Chondrocyte (in vitro differentiated cells): Measurements from ENCODE around the gene PTPRZ1. TPM values are rescaled to one million over a fixed set of nuclear protein-coding genes. Genes with fewer than 3 reads are reported as not detected.

Experiments used
- DNase-seq: peaks from one replicate; pipeline ENCODE4 v3.0.0; 2021; ENCODE audit warnings: mixed read lengths, low spot score
- H3K27ac Mint-ChIP-seq: one replicate; pipeline ENCODE4 v1.8.0; 2021; ENCODE audit warnings: mild to moderate bottlenecking, moderate library complexity, mixed read lengths; ENCODE audit not compliant: unreplicated experiment
- H3K27me3 Mint-ChIP-seq: 2 replicates; pipeline ENCODE4 v1.8.0; 2021; ENCODE audit warnings: low read depth, mixed read lengths
- H3K36me3 Mint-ChIP-seq: 2 replicates; pipeline ENCODE4 v1.8.0; 2021; ENCODE audit warnings: low read depth, mixed read lengths
- H3K4me1 Mint-ChIP-seq: 2 replicates; pipeline ENCODE4 v1.8.0; 2021; ENCODE audit warnings: low read depth, mild to moderate bottlenecking, mixed read lengths
- H3K4me3 Mint-ChIP-seq: one replicate; pipeline ENCODE4 v1.8.0; 2021; ENCODE audit warnings: mild to moderate bottlenecking, moderate library complexity, mixed read lengths; ENCODE audit not compliant: unreplicated experiment
- H3K9me3 Mint-ChIP-seq: 2 replicates; pipeline ENCODE4 v1.8.0; 2021; ENCODE audit warnings: low read depth, mixed read lengths
- total RNA-seq: library from RNA; stranded (reverse); gene quantifications from 3 replicates; pipeline ENCODE4 v1.2.1, GENCODE V29; 2021
- TF ChIP-seq, protein P1 (sequence below): fragments of 200-600 bp; sonication (generic); IDR thresholded peaks from 2 replicates; pipeline ENCODE4 v1.5.0; 2021; ENCODE audit warnings: antibody characterized with exemption, mild to moderate bottlenecking, moderate library complexity

The PTPRZ1 gene
- total RNA-seq, 1 donor from 2014 or later: 2.0 TPM

DNA sequence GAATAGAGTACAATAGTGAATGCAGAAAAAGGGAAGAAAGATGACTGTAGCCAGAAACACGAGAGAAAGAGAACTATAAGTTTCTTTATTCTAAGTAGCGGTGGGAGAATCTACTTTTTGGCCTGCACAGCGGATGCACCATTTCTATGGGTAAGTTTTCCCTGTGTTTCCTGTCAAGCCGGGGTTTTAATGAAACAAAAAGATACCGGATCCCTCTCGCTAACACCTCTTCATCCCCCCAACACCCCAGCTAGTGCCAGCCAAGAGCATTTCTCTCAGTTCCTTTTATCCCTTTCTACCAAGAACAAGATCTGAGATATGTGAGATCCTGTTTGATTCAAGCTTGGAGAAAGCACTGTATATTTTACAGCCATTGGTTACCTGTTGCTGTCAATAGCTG lies 14.7 kb downstream of the PTPRZ1 start:
- H3K36me3 Mint-ChIP-seq: no peaks in the 10 kb centered on the region
- peaks cover 13% of the 10 kb centered on the region for H3K27me3 Mint-ChIP-seq
- no peak for DNase-seq
- no peak overlapping the region for H3K27ac Mint-ChIP-seq
- TF ChIP-seq, protein P1, sequence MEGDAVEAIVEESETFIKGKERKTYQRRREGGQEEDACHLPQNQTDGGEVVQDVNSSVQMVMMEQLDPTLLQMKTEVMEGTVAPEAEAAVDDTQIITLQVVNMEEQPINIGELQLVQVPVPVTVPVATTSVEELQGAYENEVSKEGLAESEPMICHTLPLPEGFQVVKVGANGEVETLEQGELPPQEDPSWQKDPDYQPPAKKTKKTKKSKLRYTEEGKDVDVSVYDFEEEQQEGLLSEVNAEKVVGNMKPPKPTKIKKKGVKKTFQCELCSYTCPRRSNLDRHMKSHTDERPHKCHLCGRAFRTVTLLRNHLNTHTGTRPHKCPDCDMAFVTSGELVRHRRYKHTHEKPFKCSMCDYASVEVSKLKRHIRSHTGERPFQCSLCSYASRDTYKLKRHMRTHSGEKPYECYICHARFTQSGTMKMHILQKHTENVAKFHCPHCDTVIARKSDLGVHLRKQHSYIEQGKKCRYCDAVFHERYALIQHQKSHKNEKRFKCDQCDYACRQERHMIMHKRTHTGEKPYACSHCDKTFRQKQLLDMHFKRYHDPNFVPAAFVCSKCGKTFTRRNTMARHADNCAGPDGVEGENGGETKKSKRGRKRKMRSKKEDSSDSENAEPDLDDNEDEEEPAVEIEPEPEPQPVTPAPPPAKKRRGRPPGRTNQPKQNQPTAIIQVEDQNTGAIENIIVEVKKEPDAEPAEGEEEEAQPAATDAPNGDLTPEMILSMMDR: no peak
- no peak overlapping the region for H3K4me3 Mint-ChIP-seq
- no peaks in the 10 kb centered on the region for H3K9me3 Mint-ChIP-seq
- no peaks in the 10 kb centered on the region for H3K4me1 Mint-ChIP-seq

DNA sequence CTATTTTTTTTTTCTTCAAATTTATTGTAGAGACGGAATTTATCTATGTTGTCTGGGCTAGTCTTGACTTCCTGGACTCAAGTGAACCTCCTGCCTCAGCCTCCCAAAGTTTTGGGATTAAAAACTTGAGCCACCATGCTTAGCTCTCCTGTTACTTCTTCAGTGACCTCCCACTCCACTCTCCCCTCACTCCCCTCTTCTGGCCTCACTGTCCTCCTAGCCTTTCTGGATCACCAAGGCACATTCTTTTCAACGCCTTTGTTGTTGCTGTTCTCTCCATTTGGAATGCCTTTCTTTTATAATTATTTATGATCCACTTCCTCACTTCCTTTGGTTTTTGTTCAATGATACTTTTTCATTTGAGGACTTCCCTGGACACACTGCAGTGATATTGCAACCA lies 17.9 kb downstream of the PTPRZ1 start:
- TF ChIP-seq, protein P1: no peak
- Mint-ChIP-seq H3K27me3 (peaks cover 14% of the 10 kb centered on the region), H3K36me3 (no peaks in the 10 kb centered on the region), H3K9me3 (no peaks in the 10 kb centered on the region), H3K4me3 (no peak overlapping the region), H3K27ac (no peak overlapping the region), H3K4me1 (no peaks in the 10 kb centered on the region)
- DNase-seq: no peak

- H3K27ac Mint-ChIP-seq: no peak overlapping the region
- no peak overlapping the region for H3K4me3 Mint-ChIP-seq
- no peak for DNase-seq
- H3K9me3 Mint-ChIP-seq: no peaks in the 10 kb centered on the region
- TF ChIP-seq, protein P1: no peak
- H3K27me3 Mint-ChIP-seq: peaks cover 12% of the 10 kb centered on the region
- no peaks in the 10 kb centered on the region for H3K36me3 Mint-ChIP-seq
- no peaks in the 10 kb centered on the region for H3K4me1 Mint-ChIP-seq
Observed at GRCh38 chr7:121891731-121892130, 18.8 kb downstream of the PTPRZ1 start.

DNA sequence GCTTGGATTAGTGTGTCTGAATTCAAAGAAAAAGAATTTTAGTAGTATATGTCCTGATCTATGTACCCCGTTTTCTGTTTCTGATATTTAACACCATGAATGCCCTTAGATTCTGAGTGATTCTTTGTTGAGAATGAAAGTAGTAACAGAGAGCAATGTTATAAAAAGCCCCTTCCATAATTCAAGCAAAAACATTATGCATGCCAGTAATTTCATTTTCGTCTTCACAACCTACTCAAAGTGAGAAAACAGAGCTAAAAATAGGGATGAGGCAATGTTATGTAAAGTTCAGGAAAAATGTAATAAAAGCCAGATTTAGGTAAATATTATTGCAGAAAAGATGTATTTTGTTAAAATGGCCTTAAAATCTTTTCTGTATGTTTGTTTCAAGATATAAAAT lies 28.1 kb downstream of the PTPRZ1 start:
- no peaks in the 10 kb centered on the region for H3K9me3 Mint-ChIP-seq
- H3K36me3 Mint-ChIP-seq: no peaks in the 10 kb centered on the region
- no peak overlapping the region for H3K27ac Mint-ChIP-seq
- H3K4me3 Mint-ChIP-seq: no peak overlapping the region
- DNase-seq: no peak
- H3K27me3 Mint-ChIP-seq: peaks cover 11% of the 10 kb centered on the region
- peaks cover 4% of the 10 kb centered on the region for H3K4me1 Mint-ChIP-seq
- TF ChIP-seq, protein P1: no peak

DNA sequence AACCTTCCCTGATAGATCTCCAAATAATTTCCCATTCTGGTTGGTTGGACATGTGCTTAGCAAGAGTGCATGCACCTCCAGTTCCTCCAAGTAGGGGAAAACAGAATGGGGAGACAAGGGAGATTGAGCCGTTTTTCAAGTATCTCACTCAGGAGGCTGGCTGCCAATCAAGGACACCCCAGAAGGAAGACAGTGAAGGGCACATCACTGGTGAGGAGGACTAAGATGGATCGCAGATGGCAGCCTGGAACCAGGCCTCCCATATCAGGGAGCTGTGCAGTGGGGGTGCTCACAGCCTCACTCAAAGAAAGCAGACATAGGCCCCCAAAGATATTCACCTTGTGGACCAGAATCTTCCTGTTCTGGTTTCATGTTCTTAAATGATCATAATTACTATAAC lies 31.2 kb downstream of the PTPRZ1 start:
- no peak overlapping the region for H3K4me3 Mint-ChIP-seq
- no peaks in the 10 kb centered on the region for H3K36me3 Mint-ChIP-seq
- TF ChIP-seq, protein P1: no peak
- DNase-seq: no peak
- H3K4me1 Mint-ChIP-seq: peaks cover 4% of the 10 kb centered on the region
- H3K27me3 Mint-ChIP-seq: peaks cover 13% of the 10 kb centered on the region
- no peak overlapping the region for H3K27ac Mint-ChIP-seq
- H3K9me3 Mint-ChIP-seq: no peaks in the 10 kb centered on the region
